ENCODE results near the gene CNNM4.

DNA sequence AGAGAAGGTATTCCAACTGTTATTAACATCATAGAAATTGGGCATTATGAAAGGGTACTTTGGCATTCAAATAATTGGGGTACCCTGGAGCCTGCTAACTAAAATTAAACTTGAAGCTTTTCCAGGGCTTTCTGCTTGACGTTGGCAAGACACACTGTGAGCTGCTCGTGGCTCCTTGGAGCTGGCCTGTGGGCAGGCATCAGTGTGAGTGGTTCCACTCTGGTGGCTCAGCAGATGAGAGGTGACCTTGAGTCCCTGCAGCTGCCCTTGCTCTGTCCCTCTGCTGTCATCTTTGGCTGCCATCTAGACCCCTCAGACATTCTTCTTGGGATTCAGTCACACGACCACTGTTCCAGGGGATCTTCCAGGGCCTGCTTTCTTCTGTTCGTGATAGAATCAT, 62.1 kb downstream of the CNNM4 start:
- TF ChIP-seq, protein P1, sequence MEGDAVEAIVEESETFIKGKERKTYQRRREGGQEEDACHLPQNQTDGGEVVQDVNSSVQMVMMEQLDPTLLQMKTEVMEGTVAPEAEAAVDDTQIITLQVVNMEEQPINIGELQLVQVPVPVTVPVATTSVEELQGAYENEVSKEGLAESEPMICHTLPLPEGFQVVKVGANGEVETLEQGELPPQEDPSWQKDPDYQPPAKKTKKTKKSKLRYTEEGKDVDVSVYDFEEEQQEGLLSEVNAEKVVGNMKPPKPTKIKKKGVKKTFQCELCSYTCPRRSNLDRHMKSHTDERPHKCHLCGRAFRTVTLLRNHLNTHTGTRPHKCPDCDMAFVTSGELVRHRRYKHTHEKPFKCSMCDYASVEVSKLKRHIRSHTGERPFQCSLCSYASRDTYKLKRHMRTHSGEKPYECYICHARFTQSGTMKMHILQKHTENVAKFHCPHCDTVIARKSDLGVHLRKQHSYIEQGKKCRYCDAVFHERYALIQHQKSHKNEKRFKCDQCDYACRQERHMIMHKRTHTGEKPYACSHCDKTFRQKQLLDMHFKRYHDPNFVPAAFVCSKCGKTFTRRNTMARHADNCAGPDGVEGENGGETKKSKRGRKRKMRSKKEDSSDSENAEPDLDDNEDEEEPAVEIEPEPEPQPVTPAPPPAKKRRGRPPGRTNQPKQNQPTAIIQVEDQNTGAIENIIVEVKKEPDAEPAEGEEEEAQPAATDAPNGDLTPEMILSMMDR (conservative IDR thresholded peaks at IDR 0.05): no peak
- no peak for TF ChIP-seq ZFX (IDR thresholded peaks at IDR 0.05)
